ENCODE measurements around the gene MAN1A2. TPM values are rescaled to one million over a fixed set of nuclear protein-coding genes. Genes with fewer than 3 reads are reported as not detected.
"Not testable (repeated sequence)": the region's sequence is repeated elsewhere in the genome, so short reads cannot be mapped to it uniquely, and the experiment has no call there.

MAN1A2 gene
- total RNA-seq, 1 donor from 2014 or later, result 44.2 TPM

- no peak for DNase-seq (ENCODE audit: low read depth, low spot score)
Measured at GRCh38 chr1:117556976-117557375, 189.7 kb downstream of the MAN1A2 start.

DNA sequence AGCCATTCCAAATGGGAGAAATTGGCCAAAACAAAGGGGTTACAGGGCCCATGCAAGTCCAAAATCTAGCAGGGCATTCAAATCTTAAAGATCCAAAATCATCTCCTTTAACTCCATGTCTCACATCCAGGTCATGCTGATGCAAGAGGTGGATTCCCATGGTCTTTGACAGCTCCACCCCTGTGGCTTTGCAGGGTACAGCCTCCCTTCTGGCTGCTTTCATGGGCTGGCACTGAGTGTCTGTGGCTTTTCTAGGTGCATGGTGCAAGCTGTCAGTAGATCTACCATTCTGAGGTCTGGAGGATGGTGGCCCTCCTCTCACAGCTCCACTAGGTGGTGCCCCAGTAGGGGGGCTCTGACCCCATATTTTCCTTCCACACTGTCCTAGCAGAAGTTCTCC, 191.2 kb downstream of the MAN1A2 start:
- not testable (repeated sequence) for DNase-seq (ENCODE audit: low read depth, low spot score)

DNA sequence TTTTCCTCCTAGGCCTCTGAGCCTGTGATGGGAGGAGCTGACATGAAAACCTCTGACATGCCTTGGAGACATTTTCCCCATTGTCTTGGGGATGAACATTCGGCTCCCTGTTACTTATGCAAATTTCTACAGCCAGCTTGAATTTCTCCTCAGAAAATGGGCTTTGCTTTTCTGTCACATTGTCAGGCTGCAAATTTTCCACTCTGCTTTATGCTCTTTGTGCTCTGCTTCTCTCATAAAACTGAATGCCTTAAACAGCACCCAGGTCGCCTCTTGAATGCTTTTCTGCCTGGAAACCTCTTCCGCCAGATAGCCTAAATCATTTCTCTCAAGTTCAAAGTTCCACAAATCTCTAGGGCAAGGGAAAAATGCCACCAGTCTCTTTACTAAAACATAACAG, 191.9 kb downstream of the MAN1A2 start:
- no peak for DNase-seq (ENCODE audit: low read depth, low spot score)

DNA sequence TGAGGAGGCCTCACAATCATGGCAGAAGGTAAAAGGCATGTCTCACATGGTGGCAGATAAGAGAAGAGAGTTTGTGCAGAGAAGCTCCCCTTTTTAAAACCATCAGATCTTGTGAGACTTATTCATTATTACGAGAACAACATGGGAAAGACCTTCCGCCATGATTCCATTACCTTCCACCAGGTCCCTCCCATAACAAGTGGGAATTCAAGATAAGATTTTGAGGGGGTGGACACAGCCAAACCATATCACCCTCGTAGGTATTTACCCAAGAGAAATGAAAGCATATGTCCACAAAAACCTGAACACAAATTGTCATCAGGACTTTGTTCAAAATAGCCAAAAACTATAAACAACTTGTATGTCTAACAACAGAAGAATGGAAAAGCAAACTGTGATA, 192.7 kb downstream of the MAN1A2 start:
- no peak for DNase-seq (ENCODE audit: low read depth, low spot score)

- DNase-seq (ENCODE audit: low read depth, low spot score), result no peak
Measured at GRCh38 chr1:117561071-117561470, 193.8 kb downstream of the MAN1A2 start.

- no peak for DNase-seq (ENCODE audit: low read depth, low spot score)
Measured at GRCh38 chr1:117561551-117561950, 194.3 kb downstream of the MAN1A2 start.

- DNase-seq (ENCODE audit: low read depth, low spot score), result no peak
Measured at GRCh38 chr1:117562581-117563491, 195.6 kb downstream of the MAN1A2 start.

DNA sequence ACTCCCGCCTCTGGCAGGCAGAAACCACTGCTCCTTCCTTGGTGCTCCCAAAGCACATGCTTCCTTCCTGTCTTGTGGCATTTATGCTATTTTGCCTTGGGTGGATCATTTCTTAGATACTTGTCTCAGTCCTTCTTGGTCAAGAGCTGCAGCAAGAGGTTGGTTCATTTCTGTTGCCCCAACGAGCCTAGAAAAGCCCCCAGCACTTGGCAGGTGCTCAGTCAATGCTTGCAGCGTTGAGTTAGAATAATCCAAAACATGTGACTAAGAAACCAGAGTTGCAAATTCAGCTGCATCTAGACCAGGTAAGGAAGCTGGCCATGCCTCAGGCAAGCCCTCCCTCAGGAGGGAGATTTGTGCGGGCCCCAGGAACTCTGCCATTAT, 196.2 kb downstream of the MAN1A2 start:
- no peak for DNase-seq (ENCODE audit: low read depth, low spot score)

DNA sequence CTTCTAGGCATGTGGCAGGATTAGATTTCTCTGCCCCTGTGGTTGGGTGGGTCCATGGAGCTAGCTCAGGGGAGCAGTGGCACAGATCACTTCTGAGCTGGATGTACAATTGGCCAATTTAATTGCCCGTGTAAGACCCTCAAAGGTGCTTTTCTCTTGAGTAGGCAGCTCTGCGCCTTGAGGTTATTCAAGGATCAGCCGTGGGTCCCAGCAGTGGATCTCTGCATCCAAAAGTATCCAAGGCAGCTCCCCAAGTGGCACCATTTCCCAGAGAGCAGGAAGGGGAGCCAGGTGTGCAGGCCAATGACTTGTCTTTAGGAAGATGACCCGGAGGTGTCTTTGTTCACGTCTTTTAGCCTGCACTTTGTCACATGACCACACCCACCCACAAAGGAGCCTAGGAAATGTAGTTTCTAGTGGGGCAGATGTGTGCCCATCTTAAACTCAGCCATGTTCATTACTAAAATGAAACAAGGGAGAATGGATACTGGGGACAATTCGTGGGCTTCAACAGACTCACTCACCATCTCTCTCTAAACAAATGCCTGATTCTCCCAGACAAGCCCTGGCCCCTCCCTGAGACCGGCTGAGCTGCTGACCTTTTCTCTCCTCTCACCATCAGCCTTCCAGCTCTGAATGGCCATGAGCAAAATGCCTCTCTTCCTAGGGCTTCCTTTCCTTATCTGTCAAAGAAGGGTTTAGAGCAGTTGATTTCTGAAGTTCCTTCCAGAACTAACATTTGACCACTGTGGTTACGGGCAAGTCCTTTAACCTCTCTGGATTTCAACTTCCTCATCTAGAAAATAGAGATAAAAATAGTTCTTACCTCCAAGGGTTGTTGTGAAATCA, 197.2 kb downstream of the MAN1A2 start:
- no peak for DNase-seq (ENCODE audit: low read depth, low spot score)

- no peak for DNase-seq (ENCODE audit: low read depth, low spot score)
Measured at GRCh38 chr1:117565076-117565556, 197.9 kb downstream of the MAN1A2 start.

- no peak for DNase-seq (ENCODE audit: low read depth, low spot score)
Measured at GRCh38 chr1:117565745-117566455, 198.7 kb downstream of the MAN1A2 start.

DNA sequence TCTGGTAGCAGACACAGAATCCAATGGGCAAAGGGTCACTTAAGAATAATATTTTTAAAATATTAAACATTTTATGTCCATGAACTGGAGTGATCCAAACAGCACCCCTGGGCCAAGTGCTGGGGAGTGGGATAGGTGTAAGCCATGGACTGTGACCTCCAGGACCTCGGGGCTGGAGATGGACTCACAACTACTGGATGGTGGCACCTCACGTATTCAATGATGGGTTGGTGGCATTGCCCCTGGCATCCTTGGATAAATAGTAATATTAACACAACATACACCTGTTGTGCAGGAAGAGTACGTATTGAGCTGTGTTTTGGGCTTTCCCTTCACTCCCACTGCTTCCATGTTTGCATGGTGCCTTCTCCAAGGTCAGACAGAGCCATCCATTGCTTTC, 199.3 kb downstream of the MAN1A2 start:
- DNase-seq (ENCODE audit: low read depth, low spot score), result no peak

DNA sequence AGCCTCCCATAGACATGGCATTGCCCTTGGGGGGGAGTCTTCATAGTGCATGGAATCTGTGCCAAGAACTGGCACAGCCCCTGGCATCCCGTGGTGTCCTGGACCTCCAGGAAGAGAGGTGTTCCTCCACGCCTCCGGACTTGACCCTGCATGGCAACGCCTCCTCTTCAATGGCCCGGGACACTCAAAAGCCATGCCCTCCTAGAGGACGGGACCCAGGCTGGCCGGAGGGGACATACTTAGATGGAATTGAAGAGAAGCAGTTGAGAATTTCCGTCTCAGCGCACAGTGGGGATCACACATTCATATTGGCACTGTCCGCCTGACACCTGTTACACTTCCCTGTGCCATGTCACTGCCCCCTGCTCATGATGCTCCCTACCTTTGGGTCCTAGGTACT, 200.2 kb downstream of the MAN1A2 start:
- DNase-seq (ENCODE audit: low read depth, low spot score), result no peak

- no peak for DNase-seq (ENCODE audit: low read depth, low spot score)
Measured at GRCh38 chr1:117567976-117568375, 200.7 kb downstream of the MAN1A2 start.

- no peak for DNase-seq (ENCODE audit: low read depth, low spot score)
Measured at GRCh38 chr1:117568999-117569398, 201.8 kb downstream of the MAN1A2 start.

GRCh38 chr1:117569856-117570255, 202.6 kb downstream of the MAN1A2 start:
- no peak for DNase-seq (ENCODE audit: low read depth, low spot score)

DNA sequence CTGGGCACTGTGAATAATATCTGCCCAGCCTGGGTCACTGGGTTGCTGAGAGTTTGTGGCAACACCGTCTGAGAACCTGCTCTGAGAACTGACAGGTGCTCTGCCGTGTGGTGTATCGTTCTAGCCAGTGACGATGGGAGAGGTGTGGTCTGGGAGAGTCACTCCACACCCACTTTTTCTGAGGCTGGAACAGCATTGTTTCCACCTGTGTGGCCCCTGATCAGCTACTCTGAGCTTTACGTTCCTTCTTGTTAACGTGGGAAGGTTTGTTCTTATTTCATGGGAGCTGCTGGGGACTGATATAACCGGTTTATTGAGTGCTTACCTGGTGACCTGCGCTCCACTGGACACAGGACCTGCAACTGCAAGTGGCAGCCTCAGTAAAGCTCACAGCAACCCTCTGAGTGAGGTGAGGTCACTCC, 203.8 kb downstream of the MAN1A2 start:
- DNase-seq (ENCODE audit: low read depth, low spot score), result no peak

- DNase-seq (ENCODE audit: low read depth, low spot score), result no peak
Measured at GRCh38 chr1:117571496-117571895, 204.2 kb downstream of the MAN1A2 start.

DNA sequence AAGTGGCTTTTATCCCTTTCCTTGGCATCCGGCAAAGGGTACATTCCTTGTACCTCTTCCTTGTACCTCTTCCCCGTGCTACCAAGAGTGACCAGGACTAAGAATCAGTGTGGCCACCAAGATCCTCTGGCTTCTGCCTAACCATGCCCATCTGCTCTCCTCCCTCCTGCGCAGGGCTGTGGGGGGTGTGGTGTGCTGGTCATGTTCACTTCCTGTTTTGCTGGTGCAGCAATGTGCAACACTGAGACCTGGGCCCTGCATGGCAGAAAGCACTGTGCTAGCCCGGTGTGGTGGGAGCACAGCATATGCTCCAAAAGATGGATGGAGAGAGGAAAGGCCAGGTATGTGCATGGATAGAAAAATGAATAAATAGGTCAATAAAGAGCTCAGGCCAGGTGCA, 205.3 kb downstream of the MAN1A2 start:
- no peak for DNase-seq (ENCODE audit: low read depth, low spot score)

GRCh38 chr1:117573386-117574023, 206.3 kb downstream of the MAN1A2 start:
- no peak for DNase-seq (ENCODE audit: low read depth, low spot score)

GRCh38 chr1:117574161-117574835, 207.0 kb downstream of the MAN1A2 start:
- DNase-seq (ENCODE audit: low read depth, low spot score), result no peak

Measured in pulmonary artery endothelial cell (primary cell).